Esophagus squamous epithelium (tissue), 4 donors: ENCODE measurements around the gene CA9.
"Not testable (repeated sequence)": the region's sequence is repeated elsewhere in the genome, so short reads cannot be mapped to it uniquely, and the experiment has no call there.

Source experiments
- POLR2A ChIP-seq, 4 donors: fragments of 450-650 bp; IDR thresholded peaks; one replicate each; pipeline ENCODE4 v1.6.1; 2017; ENCODE audit warnings: antibody characterized with exemption in 4 of 4, mild to moderate bottlenecking in 4 of 4, moderate library complexity in 3 of 4
- TF ChIP-seq, protein P1 (sequence below), 6 experiments: fragments of 450-650 bp in 4 of 6; fragments of 200-600 bp in 2 of 6; sonication (generic) in 2 of 6; IDR thresholded peaks; one replicate each; pipeline ENCODE4 v1.5.1; 2016 to 2019; ENCODE audit warnings: antibody characterized with exemption in 6 of 6, mild to moderate bottlenecking in 4 of 6, moderate library complexity in 4 of 6

DNA sequence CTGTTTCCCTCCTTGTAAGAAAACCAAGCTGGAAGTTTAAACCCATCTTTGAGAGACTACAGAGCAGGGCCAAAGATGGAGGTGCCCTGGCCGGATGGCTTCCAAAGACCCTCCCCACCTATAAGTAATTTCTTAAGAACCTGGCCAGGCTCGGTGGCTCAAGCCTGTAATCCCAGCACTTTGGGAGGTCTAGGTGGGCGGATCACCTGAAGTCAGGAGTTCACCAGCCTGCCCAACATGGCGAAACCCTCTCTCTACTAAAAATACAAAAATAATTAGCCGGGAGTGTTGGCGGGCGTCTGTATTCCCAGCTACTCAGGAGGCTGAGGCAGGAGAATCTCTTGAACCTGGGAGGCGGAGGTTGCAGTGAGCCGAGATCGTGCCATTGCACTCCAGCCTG, 28.0 kb upstream of the CA9 start:
- TF ChIP-seq, protein P1, sequence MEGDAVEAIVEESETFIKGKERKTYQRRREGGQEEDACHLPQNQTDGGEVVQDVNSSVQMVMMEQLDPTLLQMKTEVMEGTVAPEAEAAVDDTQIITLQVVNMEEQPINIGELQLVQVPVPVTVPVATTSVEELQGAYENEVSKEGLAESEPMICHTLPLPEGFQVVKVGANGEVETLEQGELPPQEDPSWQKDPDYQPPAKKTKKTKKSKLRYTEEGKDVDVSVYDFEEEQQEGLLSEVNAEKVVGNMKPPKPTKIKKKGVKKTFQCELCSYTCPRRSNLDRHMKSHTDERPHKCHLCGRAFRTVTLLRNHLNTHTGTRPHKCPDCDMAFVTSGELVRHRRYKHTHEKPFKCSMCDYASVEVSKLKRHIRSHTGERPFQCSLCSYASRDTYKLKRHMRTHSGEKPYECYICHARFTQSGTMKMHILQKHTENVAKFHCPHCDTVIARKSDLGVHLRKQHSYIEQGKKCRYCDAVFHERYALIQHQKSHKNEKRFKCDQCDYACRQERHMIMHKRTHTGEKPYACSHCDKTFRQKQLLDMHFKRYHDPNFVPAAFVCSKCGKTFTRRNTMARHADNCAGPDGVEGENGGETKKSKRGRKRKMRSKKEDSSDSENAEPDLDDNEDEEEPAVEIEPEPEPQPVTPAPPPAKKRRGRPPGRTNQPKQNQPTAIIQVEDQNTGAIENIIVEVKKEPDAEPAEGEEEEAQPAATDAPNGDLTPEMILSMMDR (IDR thresholded peaks at IDR 0.05), result not testable (repeated sequence)
- not testable (repeated sequence) for TF ChIP-seq POLR2A (IDR thresholded peaks at IDR 0.05)
